ELR (cell line): ENCODE data around the gene TBX10.
"Not testable (repeated sequence)": the region's sequence is repeated elsewhere in the genome, so short reads cannot be mapped to it uniquely, and the experiment has no call there.

Experiments used
- DNase-seq: peaks from one replicate; pipeline ENCODE4 v3.0.0-alpha.2; 2015; ENCODE audit warnings: low read depth

The TBX10 gene

DNA sequence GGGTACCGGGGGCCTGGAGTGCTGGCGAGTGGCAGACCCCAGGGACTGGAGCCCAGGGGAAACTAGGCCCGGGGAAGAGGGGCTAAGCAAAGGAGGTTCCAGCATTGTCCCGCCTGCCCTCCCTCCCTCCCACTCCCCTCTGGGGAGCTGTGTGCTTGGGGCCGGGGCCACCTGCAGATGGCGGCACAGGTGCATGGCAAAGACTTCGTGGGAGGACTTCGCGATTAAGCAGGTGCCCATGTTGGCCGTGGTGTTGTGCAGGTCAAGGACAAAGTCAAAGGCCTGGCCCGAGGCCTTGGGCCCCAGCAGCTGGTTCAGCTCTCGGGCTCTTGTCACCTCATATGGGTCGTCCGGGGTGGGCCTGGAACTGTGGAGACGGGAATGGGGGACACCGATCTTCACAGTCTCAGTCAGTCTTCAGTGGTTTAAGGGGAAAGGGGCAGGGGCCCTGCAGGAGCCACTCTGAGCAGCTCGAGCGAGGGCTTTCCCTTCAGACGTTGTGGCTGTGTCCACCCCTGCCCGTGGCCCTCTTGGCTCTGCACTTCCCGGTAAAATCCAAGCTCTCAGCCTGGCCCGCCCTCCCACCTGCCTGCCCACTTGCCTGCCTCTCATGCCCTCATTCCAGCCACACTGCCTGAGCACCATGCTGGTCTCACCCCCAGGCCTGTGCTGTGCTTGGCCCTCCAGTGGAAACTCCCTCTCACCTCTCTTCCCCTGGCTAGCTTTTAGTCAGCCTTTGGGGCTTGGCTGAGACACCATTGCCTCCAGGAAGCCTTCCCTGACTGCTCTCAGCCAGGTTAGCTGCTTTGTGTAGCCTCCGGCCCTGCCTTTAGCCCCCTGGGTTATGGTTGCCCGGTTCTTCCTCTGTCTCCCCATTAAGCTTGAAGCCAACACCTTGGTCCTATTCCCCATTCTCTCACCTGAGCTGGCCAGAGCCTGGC is 6.2 kb upstream of the TBX10 start:
- no peak for DNase-seq

DNA sequence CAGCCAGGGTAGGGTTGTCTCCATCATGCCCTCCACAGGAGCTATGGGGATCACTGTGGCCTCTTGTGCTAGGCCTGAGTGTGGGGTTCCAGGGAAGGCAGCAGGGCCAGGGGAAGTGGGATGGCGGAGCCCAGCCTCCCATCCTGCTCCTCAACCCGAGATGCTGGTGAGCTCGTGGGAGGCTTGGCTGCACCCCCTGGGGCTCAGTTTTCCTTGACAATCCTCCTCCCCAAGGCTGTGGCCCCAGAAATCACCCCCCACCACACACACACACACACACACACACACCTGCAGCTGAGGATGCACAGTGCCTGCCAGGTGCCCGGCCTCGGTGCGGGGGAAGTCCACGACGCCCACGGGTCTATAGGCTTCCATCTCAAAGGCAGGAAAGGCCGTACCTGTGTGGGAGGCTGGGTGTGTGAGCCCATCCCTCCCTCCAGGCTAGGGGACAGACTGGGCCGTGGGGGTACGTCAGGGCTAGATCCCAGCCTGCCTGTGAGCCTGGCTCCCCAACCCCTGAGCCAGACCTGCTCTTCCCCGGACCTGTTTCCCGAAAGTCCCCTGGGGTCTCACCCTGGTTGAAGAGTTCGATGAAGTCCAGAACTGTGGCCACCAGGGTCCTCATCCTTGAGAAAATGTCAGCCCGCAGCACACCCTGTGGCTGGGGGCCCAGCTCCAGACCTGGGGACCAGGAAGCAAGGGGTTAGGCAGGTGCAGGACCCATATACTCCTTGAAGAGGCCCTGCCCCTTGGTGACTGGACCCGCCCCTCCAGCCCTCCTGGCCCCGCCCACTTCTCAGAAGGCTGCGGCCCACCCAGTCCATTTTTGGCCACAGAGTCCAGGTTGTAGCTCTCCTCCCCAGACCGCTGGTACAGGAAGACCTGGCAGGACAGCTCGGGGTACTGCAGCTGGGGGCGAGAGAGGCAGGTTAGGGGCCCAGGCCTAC is 5.2 kb upstream of the TBX10 start:
- DNase-seq = no peak

DNA sequence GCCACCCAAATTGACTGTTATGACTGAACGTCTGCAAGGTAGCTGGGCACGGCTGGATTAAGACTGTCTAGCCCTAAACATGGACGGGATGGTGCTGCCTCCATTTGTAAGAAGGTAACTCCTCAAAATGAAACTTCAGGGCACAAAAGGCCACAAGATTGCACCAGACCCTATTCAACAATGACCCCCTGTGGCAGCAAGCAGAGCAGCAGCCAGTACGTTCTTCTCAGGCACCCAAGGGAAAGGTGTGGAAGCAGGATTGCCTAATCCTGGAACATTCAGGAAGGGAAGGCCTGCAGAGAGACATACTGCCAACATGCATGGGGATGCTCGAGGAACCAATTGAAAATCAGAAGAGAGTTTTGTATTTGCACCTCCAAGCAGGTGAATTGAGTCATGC is 4.5 kb upstream of the TBX10 start:
- DNase-seq = peak; percentile 30

DNA sequence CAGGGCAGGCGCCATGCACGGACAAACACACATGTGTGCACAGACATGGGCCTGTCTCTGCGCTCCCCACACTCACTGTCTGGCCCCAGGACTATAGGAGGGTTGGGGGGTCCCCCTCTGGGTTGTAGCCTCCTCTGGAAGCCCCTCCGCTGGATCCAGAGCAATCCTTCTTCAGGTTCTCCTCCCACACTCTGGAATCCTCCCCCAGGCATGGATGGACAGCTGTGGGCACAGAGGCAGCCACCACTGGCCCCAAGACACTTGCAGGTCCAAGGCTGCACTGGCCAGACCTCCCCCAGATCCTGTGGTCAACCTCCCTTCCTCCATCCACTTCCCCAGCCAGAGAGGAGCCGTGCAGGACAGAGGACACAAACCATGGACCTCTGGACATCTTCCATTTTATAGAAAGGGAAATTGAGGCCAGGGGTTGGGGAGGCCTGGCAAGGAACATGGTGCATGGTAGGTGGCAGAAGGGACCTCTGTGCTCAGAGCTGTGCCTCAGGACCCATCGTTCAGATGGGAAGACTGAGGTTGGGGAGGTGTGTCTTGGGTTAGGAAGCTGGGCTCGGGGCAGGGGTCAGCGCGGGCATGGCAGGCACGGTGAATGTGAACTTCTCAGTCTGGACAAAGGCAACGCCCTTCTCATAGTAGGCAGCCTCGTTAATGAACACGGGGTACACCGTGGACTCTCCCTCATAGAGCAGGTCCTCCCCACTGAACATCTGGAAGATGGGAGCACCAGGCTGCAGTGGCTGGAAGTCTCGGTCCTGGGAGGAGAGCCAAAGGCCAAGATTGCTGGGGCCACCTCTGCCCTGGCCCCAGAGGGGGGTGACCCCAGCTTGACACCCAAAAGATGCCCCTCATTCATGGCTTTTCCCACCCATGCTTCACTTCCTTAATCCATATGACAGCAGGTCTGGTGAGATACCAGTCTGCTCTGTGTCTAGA is 2.9 kb upstream of the TBX10 start:
- no peak for DNase-seq

DNA sequence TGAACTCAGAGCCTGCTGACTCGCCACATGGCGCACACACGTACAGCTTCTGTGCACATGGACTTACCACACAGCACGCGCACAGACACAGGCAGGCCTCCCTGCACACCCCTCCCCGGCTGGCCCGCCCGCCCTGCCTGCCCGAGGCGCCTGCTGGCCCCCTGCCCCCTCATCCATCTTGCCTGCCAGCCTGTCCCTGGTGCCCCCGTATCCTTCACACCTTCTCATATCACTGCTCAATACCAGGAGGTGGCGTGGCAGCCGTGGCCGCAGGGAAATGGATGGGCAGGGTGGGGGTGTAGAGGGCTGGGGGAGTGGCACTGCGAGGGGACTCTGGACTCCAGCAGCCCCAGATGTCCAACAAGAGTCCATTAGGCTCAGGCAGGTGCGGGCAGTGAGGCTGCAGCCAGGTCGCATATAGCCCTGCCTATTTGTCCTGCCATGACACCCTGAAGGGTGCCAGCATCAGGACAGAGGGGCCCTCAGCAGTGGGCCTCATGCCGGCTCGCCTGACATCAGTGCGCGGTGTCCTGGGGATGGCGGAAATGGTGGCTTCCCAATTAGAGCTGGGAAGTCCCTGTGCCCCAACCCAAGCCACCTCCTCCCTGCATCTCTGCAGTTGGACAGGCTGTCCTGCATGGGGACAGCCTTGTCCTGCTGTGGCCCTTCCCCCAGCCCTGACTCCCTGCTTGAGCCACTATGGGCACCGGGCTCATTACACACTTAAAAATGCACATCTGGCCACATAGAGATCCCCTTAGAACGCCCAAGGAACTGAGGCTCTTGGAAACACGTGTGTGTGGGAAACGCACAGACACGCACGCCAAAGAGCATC is 2.0 kb upstream of the TBX10 start:
- no peak for DNase-seq

DNA sequence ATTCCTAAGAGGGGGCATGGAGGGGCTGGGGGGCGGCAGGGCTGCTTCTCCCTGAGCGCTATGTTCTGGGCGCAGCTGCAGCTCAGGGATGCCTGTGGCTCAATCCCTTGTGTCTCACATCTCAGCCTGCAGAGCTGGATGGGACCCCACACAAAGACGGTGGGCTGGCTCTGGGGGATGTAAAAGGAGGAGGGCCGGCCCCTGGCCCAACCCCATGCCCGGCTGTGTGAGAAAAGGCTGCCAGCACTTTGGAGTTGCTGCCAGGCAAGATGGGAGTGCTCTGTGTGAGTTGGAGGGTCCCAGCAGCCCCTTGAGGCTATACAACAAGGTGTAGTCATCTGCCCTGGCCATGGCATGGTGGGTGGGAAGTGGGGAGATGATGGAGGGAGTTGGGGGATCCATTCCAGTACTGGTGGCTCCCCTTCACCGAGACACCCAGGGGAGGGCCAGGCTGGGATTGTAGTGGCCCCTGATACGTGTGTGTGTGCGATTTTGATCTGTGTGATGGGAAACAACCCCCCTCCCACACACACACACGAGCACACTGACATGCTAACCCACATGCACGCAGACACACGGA is 1.3 kb upstream of the TBX10 start:
- no peak for DNase-seq

DNA sequence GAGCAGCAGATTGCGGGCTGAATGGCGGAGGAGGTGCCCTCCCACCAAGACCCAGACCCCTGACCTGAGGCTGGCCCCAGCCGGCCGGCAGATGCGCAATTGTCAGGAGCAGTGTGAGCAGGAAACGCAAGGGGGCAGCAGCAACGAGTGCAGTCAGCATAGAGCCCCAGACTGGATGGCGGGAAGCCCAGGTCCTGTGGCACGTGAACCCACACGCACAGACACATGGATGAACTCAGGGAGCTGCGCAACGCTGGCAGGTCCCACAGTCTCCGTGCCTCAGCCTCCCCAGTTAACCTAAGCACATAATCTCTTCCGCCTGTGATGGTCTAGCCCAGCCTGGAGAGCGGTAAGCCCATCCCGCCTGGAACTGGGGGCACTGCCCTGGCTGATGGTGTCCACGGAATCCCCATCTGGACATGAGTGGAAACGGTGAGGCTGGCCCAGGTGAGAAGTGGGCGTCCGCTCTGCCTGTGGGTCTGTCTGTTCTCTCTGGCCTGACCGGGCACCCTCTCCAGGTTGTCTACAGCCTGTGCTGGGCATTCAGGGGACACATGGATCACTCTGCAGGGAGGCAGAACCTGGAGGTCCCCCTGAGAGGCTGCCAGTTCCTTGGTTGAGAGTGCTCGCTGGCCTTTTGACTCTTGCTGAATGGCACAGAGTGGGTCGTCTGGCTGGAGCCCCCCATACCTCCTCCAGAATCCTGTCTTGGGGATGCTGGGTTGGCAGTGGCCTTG is 626 bp upstream of the TBX10 start:
- peak; percentile 60 for DNase-seq

DNA sequence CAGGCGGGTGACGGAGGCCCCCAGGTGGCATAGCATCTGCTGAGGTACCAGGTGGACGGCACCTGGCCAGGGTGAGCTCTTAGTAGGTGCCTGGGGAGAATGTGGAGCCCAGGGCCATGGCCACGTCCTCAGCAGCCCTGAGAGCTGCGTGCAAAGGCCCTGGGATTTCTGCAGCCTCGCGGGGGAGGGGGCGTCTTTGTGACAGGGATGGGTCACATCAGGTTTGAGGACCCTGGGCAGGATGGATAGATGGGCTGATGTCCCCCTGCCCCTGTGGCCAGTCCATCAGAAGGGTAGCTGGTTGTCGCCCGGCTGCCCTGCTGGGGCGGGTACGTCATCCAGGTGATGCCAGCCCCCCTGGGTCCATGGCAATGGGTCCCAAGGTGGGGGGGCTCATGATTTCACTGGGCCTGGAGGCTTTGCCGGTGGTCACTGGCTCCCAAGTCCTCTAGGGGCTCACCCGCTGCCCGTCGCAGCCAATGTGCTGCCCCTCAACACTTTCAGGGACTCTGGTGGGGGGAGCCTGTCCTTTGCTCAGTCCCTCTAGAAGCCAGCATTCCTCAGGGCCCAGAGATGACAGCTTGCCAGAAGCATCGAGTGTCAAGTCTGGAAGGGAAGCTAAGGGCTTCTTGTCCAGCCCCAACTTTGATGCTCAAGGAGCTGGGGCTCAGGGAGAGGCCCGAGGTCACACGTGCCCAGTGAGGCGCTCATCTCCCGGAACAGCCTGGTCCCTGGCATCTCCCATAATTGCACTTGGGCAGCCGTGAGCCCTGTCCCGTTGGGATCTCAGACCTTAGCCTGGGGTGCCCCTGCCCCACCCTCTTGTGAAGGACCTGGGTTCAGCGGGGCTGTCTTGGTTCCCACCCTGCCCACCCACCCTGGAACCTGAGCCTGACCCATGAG is 777 bp downstream of the TBX10 start:
- DNase-seq = no peak

DNA sequence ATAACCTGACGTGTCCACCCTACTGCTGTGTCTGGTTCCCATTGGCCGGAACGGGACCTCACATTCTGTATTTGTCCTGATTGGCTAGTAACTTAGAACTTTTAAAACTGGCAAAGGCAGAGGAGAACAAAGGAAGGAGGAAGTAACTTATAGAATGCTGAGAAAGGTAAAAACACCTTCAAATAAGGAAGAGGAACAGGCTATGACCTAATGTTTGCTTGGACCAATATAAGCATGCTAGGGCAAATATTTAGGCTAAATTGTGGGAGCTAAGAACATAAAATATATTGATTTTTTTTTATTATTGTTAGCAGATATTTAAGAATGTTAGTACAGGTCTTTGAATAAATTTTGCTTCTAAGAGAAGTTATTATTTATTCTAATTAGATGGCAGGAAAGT is 2.1 kb downstream of the TBX10 start:
- DNase-seq = not testable (repeated sequence)

DNA sequence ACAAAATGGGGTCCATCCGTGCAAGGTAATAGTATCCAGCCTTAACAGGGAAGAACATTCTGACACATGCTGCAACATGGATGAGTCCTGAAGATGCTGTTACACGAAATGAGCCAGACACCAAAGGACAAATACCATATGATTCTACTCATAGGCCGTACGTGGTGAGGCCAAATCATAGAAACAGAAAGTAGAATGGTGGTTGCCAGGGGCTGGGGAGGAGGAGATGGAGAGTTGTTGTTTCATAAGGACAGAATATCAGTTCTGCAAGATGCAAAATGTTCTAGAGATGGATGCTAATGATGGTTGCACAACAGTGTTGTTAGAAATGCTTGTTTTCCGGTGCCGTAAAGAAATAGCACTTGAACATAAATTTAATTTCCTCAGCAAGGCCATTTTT is 2.6 kb downstream of the TBX10 start:
- no peak for DNase-seq

DNA sequence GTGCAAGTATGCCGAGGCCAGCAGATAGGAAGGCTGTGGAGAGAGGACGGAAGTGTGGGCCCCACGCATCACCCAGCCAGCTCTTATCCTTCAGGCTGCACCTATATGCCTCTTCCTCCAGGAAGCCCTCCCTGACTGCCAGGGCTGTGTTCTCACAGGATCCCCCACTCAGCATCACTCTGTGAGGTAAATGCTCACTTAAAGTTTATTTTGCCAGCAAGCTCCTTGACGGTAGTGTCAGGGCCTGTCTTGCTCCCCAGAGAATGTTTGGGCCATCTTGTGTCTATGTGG is 4.4 kb downstream of the TBX10 start:
- DNase-seq = no peak

DNA sequence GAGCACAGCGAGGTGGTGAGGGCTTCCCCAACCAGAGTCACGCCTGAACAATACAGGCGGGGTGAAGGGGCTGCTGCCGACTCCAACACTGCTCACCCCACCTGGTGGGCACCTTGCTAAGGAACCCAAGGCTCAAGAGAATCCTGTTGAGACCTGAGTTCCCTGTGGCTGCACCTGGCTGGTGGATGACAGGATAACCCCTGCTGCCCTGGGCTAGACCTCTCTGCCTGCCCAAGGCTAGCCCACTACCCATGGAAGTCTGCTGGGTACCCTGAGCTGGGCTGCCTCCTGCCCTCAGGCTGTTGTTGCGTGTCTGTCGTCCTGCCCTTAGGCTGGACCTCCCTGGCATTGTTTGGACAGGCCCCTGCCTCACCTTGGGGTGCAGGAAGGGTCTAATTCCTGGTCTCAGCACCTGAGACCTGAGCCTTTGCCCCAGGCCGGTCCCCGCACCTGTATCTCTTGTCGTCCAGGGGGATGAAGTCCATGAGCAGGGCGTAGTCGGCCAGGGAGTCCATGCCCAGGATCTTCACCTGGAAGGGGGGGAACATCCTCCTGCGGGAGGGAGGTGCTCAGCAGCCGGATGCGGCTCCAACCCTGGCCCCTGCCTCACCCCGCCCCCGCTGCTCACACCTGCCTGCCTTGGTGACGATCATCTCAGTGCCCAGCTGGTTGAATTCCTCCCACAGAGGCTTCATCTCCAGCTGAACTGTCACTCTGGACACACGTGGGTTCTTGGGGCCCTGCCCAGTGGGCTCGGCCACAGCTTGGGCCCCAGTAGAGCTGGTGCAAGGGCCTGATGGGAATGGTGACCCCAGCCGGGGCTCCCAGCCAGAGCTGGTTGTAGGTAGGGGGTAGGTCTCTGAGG is 5.0 kb downstream of the TBX10 start:
- DNase-seq = no peak

DNA sequence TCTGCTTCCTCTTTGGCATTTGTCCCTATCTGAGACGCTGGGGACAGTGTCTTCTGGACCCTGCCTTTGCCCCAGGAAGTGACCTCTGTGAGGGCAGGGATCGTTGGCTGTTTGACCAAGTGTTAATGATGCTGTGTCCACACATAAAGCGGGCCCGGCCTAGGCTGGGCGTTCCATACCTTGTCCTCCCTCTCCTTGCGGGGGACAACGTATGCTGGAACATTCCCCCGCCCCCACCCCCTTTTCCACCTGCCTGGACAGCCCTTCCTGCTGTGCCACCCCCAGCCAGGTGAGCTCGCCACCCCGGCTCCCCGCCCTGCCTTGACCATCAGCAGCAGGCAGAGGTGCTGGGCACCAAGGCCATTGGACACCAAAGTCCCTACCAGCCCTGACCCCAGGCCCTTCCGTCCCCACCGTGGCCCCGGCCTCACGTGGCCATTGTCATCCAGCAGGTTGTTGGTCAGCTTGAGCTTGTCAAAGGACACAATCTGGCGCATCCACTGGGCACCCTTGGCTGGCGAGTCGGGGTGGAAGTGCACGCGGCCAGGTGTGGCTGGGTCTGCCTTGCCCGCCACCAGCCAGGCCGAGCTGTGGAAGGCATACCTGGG is 5.7 kb downstream of the TBX10 start:
- no peak for DNase-seq

DNA sequence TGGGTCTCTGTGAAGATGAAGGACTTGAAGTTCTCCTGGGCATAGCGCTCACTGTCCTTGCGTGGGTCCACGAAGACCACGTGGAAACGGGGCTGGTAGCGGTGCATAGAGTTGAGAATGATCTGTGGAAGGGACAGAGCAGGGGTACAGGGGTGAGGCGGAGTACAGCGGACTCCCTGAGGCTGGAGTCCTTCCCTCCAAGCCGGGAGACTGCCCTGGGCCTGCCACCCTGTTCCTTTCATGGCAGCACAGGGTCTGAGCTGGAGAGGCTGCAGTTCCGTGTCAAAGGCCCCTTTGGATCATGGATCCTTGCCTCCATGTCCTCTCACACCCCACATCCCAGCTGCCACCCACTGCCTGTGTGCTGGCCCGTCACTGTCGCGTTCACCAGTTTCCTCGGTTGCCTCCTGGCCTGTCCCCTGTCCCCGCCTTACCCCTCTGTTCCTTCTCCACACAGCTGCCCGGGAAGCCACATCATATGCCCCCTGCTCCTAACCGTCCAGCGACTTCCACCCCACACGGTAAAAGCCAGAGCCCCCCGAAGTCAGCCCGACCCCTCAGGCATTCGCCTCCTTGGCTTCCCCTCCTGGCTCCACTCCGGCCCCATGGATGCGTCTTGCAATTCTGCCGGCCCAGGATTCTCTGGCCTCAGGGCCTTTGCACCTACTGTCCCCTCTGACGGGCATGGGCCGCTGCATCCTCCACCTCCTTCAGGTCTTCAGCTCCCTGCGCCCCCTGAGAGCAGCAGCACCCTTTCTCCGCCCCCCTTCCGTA is 6.4 kb downstream of the TBX10 start:
- no peak for DNase-seq

DNA sequence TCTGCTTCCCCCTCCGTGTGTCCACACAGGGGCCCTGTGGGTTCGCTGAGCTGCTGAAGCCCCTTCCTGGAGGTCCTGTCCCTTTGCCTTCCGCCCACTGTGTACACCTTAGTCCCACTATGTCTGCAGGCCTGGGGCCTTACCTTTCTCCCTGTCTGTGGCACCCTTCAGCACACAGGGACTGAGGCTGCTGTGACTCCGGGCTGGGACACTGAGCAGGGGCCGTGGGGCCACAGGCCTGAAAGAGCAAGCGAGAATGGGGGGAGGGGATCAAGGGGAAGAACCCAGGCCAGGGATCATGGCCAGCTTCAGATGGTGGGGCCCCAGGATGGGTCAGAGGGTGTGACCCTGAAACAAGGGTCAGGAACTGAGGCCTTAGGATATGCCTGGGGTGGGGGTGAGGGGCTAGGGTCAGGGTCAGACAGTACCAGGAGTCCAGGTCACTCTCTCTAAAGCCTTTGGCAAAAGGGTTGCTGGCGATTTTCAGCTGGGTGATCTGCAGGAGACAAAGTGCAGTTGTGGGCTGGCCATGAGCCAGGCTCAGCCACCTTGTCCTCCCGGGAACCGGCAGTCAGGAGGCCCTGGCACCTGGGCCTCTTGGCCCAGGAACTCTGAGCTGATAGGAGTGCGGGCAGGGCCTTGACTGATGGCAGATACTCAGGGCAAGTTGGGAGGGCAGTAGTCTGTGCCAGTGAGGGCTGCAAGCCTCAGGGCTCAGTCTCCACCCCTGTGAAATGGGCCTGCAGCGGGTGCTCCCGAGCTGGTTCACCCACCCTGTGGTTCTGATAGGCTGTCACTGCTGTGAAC is 7.2 kb downstream of the TBX10 start:
- DNase-seq = no peak

DNA sequence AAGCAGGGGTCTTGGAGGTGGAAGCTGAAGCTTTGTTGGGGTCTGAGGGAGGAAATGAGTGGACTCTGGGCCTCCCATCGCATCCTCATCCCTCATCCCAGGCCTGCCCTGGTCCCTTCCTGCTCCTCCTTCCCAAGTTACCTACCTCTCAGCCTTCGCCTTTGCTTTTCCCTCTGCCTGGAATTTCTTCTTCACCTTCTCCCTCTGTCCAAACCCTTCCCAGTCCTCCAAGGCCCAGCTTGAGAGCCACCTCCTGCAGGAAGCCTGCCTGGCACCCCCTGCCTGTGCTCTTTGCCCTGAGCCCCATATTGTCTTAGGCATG is 7.7 kb downstream of the TBX10 start:
- DNase-seq = no peak
